DMS153 treated with DMSO at 0.1 percent for 48 hours (cell line): ENCODE results near the gene COL23A1.
"Not testable (repeated sequence)": the region's sequence is repeated elsewhere in the genome, so short reads cannot be mapped to it uniquely, and the experiment has no call there.

ENCODE experiments used
- DNase-seq: peaks from one replicate; lab custom pipeline; 2025; ENCODE audit not compliant: unreplicated experiment; lab: John Stamatoyannopoulos, UW

Gene COL23A1

DNA sequence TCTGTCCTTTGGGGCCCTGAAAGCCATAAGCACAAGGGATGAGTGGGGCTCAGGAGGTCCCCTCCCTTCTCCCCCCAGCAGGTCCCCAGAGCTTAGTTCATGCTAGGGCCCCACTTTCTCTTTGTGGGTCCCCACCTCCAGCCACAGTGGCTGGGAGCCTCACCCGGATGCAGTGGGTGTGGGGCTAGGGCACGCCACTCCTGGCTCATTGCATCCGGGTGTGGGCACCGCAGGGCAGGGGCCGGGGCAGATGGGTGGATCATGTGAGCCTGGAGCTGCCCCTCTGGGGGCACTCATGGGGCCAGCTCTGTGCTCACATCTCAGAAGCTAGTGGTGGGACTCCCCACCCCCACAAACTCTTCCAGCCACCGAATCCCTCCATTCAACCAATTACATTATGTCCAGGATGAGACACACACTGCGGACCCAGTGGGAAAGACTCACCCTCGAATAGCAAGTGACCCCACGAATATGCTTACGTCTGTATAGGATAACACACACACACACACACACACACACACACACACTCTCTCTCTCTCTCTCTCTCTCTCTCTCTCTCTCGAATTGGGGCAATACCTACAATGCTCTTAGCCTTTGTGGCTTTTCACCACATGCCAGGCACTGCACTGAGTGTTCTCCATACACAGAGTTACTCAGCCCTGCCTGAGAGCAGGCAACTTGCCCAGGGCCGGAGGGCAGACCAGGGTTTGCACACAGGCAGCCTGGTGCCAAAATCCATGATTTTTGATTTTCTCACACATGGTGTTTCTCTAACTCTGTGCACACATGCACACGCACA is 340.8 kb downstream of the COL23A1 start:
- DNase-seq = no peak

- DNase-seq = no peak
Observed at GRCh38 chr5:178248750-178249149, 341.4 kb downstream of the COL23A1 start.

GRCh38 chr5:178247481-178248456 is 342.4 kb downstream of the COL23A1 start:
- no peak for DNase-seq

DNA sequence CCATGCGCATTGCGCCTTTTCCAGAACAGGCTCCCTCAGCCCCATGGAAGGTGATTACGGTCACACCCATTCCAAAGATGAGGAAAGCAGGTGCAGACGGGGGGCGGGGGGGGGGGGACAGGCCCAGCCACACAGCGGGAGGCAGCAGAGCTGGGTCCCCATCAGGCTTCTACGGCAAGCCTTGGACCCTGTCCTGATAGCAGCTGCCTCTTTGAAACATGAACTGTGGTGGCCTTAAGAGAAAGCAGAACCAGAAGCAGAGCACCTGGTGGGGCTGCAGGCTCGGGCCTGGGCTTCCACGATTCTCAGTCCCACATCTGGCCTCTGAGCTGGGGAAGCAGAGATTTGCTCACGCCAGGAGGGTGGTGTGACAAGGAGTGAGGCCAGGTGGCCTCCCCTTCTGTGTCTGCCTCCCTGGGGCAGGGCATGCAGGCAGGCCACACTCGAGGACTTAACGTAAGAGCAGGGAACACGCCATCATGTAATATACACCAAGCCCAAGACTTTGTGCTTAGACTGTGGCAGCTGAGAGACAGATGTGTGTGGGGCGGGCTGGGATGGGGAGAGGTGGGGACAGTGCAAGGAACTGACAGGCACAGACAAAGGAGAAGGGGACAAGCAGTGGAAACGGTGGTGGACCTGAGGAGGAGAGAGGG is 343.4 kb downstream of the COL23A1 start:
- no peak for DNase-seq

GRCh38 chr5:178245389-178245788 is 344.8 kb downstream of the COL23A1 start:
- DNase-seq = no peak

DNA sequence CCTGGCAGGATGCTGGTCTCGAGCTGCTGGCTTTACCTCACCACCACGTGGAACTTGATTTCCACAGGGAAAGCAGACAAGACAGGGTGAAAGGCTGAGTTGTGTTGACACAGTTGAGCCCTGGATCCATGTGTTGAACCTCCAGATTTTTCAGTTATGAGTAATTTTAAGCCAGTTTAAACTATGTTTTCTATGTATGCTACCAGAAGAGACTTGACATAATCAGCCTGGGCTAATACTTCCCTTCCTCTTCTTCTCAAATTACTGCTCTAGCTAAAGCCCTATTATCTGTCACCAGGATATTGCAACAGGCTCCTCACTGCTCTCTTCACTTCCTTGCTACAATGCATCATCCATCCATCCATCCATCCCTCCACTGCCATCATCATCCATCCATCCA is 345.6 kb downstream of the COL23A1 start:
- no peak for DNase-seq

DNA sequence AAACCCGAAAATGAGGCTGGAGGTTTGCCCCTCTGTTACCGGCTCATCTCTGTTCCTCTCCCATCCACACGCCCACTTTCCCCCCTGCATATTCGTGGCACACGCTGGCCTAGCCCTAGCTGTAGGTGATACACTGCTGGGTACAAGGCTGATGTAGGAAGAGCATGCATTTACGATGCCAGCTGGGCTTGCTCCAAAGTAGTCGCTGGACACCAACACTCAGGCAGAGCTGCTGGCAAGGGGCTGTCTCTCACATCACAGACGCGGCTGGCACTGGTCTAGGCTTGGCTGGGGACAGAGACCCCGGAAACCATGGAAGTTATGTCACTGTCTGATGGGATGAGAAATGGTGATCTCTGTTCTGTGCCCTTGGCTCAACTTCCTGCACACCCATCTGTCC is 347.8 kb downstream of the COL23A1 start:
- no peak for DNase-seq

DNA sequence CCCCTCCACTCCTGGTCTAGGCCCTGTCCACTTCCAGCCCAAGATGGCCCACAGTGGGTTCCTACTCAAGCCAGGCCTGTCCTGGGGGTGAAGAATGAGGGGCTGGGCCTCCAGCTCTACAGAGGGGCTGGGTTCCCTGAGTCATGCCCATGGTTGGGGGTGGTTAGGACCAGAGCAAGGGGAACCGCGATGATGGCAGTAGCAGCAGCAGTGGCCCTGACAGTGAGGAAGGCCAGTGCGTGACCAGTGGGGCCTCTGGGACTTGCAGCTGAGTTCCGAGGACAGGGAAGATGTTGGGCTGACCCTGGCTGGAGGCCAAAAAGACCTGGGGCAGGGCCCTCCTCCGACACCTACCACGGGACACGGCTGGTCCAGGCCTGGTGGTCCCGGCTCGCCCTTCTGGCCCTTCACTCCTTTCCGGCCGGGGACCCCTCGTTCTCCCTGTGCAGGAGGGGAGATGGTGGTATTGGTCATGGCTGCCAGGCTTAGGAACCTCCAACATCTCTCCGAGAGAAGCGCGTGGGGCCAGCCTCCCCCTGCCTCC is 348.4 kb downstream of the COL23A1 start:
- DNase-seq = no peak

DNA sequence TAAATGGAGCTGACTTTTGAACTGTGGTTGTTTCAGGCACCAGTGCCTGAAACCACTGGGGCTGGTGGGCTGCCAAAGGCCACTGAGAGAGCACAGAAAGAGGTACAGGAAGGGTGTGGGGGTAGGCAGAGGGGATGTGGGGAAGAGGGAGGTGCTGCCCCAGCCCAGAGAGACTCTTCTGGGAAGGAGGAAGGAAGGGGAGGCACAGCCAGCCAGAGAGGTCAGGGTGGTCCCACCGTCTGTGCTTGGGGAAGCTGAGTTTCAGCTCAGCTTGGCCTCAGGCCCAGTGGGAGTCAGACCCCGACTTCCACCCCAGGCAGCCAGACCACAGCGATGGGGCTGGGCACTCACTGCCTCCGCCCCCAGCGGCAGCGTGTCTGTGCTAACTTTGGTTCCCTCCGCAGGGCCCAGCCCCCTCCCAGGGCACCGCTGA is 348.9 kb downstream of the COL23A1 start:
- DNase-seq = no peak

- DNase-seq = no peak
Observed at GRCh38 chr5:178240766-178241165, 349.4 kb downstream of the COL23A1 start.

DNA sequence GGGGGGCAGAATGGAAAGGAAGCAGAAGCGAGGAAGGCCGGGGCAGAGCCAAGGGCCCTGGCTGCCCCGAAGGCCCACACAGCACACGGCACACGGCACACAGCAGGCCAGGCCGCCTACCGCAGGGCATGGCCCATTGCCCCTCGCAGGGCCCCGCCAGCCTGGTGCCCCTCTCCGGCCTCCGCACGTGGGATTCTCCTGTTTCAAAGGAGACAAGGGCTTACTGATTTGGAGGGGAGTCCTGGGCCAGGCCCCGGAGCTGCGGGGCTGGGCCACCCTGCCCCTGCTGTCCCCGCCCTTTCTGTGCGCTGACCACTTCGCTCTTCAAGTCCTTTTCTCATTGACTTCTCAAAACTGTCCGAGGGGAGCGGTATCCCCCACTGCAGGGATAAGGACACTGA is 349.9 kb downstream of the COL23A1 start:
- DNase-seq = no peak

DNA sequence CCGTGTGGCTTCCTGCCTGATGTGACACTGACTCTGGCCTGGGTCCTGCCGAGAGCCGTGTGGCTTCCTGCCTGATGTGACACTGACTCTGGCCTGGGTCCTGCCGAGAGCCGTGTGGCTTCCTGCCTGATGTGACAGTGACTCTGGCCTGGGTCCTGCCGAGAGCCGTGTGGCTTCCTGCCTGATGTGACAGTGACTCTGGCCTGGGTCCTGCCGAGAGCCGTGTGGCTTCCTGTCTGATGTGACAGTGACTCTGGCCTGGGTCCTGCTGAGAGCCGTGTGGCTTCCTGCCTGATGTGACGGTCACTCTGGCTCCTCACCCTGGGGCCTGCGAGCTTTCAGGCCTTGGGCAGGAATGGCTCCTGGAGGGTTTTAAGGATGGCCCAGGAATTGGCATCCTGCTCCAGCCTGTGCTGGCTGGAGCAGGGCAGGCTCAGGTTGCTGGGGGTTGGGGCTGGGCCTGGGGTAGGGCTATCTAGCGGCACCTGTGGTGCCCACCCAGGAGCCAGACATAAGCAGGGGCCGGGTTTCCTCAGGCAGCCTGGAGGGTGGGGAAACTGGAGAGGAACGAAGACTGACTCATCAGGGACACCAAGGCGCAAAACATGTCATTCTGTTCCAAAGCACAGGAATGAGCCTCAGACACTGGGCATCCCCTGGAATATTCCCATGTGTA is 350.4 kb downstream of the COL23A1 start:
- DNase-seq = not testable (repeated sequence)

- no peak for DNase-seq
Observed at GRCh38 chr5:178238711-178239592, 351.2 kb downstream of the COL23A1 start.

DNA sequence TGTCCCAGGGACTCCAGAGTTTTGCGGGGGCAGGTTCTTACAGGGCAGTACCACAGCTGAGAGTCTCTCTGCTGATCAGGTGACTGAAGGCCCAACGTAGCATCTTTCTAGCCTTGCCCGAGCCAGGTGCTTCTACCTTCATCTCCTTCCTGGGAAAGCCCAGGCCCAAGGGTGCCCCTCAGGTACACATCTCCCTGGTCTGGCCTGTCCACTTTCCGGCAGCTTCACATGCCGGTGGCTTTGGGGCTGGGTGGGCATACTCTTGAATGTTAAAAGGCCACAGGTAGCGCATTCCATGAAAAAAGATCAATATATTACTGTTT is 351.9 kb downstream of the COL23A1 start:
- no peak for DNase-seq

DNA sequence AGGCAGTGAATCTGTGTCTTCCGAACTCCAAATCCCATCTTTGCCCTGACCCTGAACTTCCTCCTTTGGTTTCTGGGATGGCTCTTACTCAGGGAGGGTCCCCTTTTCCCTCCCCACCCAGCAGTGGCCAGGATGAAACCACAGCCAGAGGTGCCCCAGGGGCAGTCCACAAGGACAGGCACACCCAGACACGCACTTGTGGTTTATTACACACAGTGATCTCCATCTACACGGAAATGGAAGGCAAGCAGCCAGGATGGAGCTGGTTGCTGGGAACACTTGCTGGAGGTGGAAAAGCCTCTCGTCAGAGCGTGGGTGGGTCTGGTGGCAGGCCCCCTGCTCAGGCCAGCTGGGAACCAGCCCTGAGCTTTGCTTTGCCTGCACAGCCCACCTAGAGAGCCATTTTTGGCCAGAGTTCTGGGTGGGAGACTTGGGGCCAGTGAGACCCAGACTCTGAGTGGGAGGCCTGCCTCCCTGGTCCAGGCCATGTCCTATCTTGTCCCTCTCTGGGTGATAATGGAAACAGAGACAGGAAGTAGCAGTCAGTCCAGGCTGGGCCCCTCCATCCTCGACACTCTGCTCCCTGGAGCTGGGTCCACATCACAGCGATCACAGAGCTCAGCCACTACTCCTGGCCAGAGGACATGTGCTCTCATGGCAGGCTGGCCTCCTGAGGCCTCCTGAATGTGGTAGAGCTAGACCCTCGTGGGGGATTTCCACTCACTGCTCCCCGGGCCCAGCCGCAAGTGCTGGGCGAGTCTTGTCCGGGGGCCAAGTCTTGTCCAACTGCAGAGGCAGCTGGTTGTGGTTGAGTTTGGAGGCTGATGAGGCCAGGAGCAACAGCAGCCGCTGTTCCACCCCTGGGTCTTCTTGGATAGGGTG is 352.5 kb downstream of the COL23A1 start:
- no peak for DNase-seq

DNA sequence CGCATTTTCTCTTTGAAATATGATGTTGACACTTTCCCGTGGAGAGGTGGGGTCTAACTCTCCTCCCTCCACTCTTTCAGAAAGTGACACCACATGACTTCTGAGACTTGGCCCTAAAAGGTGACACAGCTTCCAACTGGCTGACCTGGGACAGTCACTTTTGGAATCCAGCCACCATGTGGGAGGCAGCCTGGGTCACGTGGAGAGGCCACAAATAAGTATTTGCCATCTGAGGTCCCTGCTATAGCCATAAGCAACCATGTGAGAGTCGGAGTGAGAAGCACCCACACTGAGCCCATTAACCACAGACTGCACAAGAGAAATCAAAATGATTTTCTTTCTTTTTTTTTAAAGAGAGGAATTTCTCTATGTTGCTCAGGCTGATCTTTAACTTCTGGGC is 353.5 kb downstream of the COL23A1 start:
- no peak for DNase-seq

GRCh38 chr5:178236126-178236525 is 354.1 kb downstream of the COL23A1 start:
- no peak for DNase-seq

DNA sequence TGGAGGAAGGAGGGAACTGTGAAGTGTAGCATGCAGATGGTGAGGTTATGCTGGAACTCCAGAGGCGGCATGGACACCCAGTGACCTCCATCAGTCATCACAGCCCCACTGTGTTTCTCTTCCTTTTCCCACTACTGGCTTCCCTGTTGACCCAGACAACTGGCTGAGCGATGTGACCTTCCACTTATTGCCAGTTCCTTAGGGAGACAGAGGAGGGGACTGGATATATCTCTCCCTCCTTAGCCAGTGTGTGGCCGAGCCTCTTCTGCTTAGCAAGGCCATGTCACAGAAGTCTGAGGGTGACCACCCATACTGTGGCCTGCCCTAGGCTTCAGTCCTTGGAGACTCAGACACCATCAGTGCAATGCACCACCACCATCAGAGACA is 354.6 kb downstream of the COL23A1 start:
- DNase-seq = no peak
